Adrenal gland (tissue), 12 donors: ENCODE results near the gene ZNF681. TPM values are rescaled to one million over a fixed set of nuclear protein-coding genes. Genes with fewer than 3 reads are reported as not detected.

ENCODE experiments used
- DNase-seq, 7 donors: peaks; one replicate each; pipeline ENCODE4 v3.0.0-alpha.2; 2019 to 2020
- H3K27ac ChIP-seq, 5 donors: fragments of 200-600 bp; sonication (generic) in 4 of 5; 1 replicate in 3 of 5; 2 replicates in 2 of 5; pipeline versions ENCODE4 v1.5.1 to v1.8.0; 2016 to 2020; ENCODE audit warnings: mild to moderate bottlenecking in 1 of 5
- H3K27me3 ChIP-seq: fragments of 200-600 bp; 2 replicates; pipeline ENCODE4 v1.8.0; 2021
- H3K36me3 ChIP-seq, 2 donors: fragments of 200-600 bp; replicated peaks in 1 of 2; 1 replicate in 1 of 2; 2 replicates in 1 of 2; pipeline versions ENCODE4 v1.5.1 to v1.8.0; 2018 to 2022
- H3K4me1 ChIP-seq, 2 donors: fragments of 200-600 bp; replicated peaks in 1 of 2; 1 replicate in 1 of 2; 2 replicates in 1 of 2; pipeline versions ENCODE4 v1.5.1 to v1.8.0; 2018 to 2021
- H3K4me3 ChIP-seq, 4 donors: fragments of 200-600 bp; sonication (generic) in 3 of 4; one replicate each; pipeline ENCODE4 v1.5.1; 2016 to 2018
- H3K9me3 ChIP-seq, 3 donors: fragments of 200-600 bp; sonication (generic) in 1 of 3; replicated peaks in 1 of 3; 1 replicate in 2 of 3; 2 replicates in 1 of 3; pipeline versions ENCODE4 v1.5.1 to v1.8.0; 2016 to 2021
- POLR2A ChIP-seq, 2 donors: fragments of 450-650 bp; IDR thresholded peaks; one replicate each; pipeline ENCODE4 v1.6.1; 2017; ENCODE audit warnings: antibody characterized with exemption in 2 of 2, mild to moderate bottlenecking in 2 of 2, moderate library complexity in 1 of 2
- WGBS, 4 donors: extraction: QIAGEN DNeasy Blood & Tissue Kit in 2 of 4; methylation state at CpG; one replicate each; pipeline versions ENCODE4 v1.1.5 to v1.1.7; 2013 to 2017; 5-methylcytosine and 5-hydroxymethylcytosine counted together
- intact Hi-C, 2 donors: fragments of 100-400 bp; cut with DNase I; formaldehyde crosslinking; loops; one replicate each; pipeline versions ENCODE4 v1.14.1 to v1.15.0; 2022 to 2023
- polyA plus RNA-seq, 3 donors: library from polyadenylated mRNA; stranded (reverse); fragments of 200-250 nt in 2 of 3; fragments of 350-450 nt in 1 of 3; fragmentation: Illumina TruSeq in 1 of 3; extraction: RNeasy Lipid Tissue Mini Kit (QIAGEN cat#74804) in 1 of 3; gene quantifications; one replicate each; pipeline ENCODE4 v1.2.3, GENCODE V29; 2013 to 2014
- total RNA-seq, 9 donors: library from RNA; depleted of rRNA in 4 of 9; stranded (reverse); fragments of >200 nt in 4 of 9; fragments of 120-200 nt in 1 of 9; fragmentation: NEBNext Ultra II Directional in 1 of 9; extraction: Animal tissue kit (Norgen Biotek cat#: 25700) in 1 of 9; gene quantifications; one replicate each; pipeline versions ENCODE4 v1.1.0 to v1.2.4, GENCODE V29; 2013 to 2023
- TF ChIP-seq, protein P1 (sequence below), 6 experiments: fragments of 450-650 bp in 4 of 6; fragments of 200-600 bp in 2 of 6; sonication (generic) in 1 of 6; IDR thresholded peaks; 1 replicate in 5 of 6; 2 replicates in 1 of 6; pipeline versions ENCODE4 v1.5.1 to v1.8.0; 2016 to 2021; ENCODE audit warnings: antibody characterized with exemption in 6 of 6, mild to moderate bottlenecking in 2 of 6, moderate library complexity in 1 of 6
- donor health status: healthy with polysubstance abuse.
- donor health status: Bipolar disorder and iron deficiency.
- donor health status: DM: yes; HTN: yes; CAD: no.
- donor health status: DM: no; HTN: no; CAD: no.
- donor health status: DM: no; HTN: no; CAD: no.
- donor health status: DM: yes; HTN: yes; CAD: no.

ZNF681 gene
- total and polyA plus RNA-seq, 12 donors = 0.44 to 5.8 (median 1.7) TPM

- intact Hi-C loops = no loop called here
- H3K4me3 ChIP-seq = no peak overlapping the region
- no peaks in the 10 kb centered on the region for H3K36me3 ChIP-seq
- peak in 3 of 7 donors; percentile 36 to 42 (median 39) for DNase-seq
- H3K4me1 ChIP-seq = no peaks in the 10 kb centered on the region
- no peaks in the 10 kb centered on the region for H3K27me3 ChIP-seq
- no peaks in the 10 kb centered on the region for H3K9me3 ChIP-seq
- H3K27ac ChIP-seq = peak overlapping the region in 2 of 5 donors; percentile 1 to 51
- TF ChIP-seq POLR2A (IDR thresholded peaks at IDR 0.05) = no peak
- TF ChIP-seq, protein P1, sequence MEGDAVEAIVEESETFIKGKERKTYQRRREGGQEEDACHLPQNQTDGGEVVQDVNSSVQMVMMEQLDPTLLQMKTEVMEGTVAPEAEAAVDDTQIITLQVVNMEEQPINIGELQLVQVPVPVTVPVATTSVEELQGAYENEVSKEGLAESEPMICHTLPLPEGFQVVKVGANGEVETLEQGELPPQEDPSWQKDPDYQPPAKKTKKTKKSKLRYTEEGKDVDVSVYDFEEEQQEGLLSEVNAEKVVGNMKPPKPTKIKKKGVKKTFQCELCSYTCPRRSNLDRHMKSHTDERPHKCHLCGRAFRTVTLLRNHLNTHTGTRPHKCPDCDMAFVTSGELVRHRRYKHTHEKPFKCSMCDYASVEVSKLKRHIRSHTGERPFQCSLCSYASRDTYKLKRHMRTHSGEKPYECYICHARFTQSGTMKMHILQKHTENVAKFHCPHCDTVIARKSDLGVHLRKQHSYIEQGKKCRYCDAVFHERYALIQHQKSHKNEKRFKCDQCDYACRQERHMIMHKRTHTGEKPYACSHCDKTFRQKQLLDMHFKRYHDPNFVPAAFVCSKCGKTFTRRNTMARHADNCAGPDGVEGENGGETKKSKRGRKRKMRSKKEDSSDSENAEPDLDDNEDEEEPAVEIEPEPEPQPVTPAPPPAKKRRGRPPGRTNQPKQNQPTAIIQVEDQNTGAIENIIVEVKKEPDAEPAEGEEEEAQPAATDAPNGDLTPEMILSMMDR (IDR thresholded peaks at IDR 0.05) = no peak
- 68 to 70% (median 69%) methylated on average over 4 of the region's 4 CpGs for WGBS, 4 donors
These were observed 15.4 kb upstream of the ZNF681 start for GRCh38 chr19:23774106-23774505.

DNA sequence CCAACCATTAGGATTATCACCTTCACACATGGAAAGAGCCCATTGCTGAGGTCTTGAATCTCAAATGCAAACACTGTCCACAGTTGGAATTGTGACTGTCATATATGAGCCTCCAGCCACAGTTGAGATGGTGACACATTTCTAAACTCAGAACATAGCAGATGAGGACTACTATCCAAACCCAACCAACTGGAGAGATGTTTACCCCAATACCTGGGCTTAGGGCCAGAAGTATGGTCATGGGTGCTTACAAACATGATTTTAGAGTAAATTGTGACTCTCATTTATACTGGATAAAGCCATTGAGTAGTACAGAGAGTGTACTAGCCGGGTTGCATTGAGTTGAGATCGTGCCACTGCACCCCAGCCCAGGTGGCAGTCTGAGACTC is 14.0 kb upstream of the ZNF681 start:
- H3K4me1 ChIP-seq = no peaks in the 10 kb centered on the region
- WGBS, 4 donors = 89 to 100% (median 98%) methylated on average over 2 of the region's 2 CpGs
- intact Hi-C loops = no loop called here
- H3K27me3 ChIP-seq = no peaks in the 10 kb centered on the region
- no peaks in the 10 kb centered on the region for H3K9me3 ChIP-seq
- H3K36me3 ChIP-seq = no peaks in the 10 kb centered on the region
- H3K27ac ChIP-seq = peak overlapping the region in 1 of 5 donors; percentile 43
- no peak overlapping the region for H3K4me3 ChIP-seq
- no peak for DNase-seq
- TF ChIP-seq, protein P1 (IDR thresholded peaks at IDR 0.05) = no peak
- no peak for TF ChIP-seq POLR2A (IDR thresholded peaks at IDR 0.05)

DNA sequence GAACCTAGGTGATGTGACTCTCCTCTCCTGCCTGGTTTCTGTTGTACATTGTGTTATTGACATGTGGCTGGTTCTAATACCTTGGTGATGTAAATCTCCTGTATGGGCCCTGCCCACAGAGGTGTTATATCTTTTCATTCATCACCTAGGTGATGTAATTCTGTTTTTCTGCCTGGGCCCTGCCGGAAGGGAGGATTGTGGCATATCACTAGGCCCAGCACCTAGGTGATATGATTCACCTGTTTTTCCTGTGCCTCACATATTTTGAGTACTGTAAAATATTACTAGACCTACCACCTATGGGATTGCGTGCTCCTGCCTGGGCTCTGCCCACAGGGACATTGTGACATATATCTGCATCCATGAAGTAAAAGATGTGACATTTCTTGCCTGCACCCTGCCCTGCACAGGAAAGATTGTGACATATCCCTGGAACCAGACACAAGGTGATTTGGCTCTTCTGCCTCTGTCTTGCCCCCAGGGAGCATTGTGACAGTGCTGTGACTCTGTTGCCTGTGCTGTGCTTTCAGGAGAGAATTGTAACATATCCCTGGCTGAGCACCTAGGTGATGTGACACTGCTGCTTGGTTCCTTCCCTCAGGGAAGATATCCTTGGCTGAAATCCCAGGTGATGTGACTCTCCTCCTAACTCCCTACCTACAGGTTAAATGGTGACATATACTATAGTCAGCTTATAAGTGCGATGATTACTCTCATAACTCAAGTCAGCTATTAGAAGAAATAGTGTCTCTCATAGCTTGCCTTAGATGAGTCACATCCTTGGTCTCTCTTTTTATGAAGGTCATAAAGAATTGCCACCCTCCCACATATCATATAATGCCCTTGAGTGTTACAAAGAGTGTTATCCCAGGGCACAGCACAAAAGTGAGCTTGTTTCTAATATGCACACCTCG is 13.3 kb upstream of the ZNF681 start:
- no peaks in the 10 kb centered on the region for H3K4me1 ChIP-seq
- WGBS, 4 donors = 68 to 78% (median 75%) methylated on average over 4 of the region's 4 CpGs
- intact Hi-C loops = no loop called here
- DNase-seq = peak in 1 of 7 donors; percentile 12
- H3K4me3 ChIP-seq = no peak overlapping the region
- H3K27me3 ChIP-seq = no peaks in the 10 kb centered on the region
- H3K36me3 ChIP-seq = no peaks in the 10 kb centered on the region
- peak overlapping the region in 2 of 5 donors; percentile 19 to 43 for H3K27ac ChIP-seq
- TF ChIP-seq, protein P1 (IDR thresholded peaks at IDR 0.05) = no peak
- no peaks in the 10 kb centered on the region for H3K9me3 ChIP-seq

DNA sequence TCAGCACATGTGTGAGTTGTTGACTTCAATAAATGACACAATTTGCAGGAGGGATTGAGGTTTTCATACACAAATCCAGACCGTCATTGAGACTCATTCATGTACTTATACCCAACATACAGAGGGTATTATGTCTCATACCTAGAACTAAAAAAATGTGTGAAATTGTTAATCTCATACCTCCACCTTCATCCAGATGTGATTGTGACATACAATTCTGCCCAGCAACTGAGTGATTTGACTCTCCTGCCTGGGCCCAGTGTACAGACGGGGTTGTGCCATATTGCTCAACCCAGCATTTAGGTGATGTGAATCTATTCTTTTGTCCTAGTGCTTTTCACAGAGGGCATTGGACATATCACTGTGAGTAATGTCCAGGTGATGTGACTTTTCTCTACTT is 12.6 kb upstream of the ZNF681 start:
- TF ChIP-seq POLR2A (IDR thresholded peaks at IDR 0.05) = no peak
- TF ChIP-seq, protein P1 (IDR thresholded peaks at IDR 0.05) = no peak

More for the DNA sequence above, 12.6 kb upstream of the ZNF681 start:
- Histone ChIP-seq H3K4me1 (no peaks in the 10 kb centered on the region), H3K36me3 (no peaks in the 10 kb centered on the region), H3K4me3 (no peak overlapping the region), H3K27me3 (no peaks in the 10 kb centered on the region), H3K9me3 (no peaks in the 10 kb centered on the region), H3K27ac (peak overlapping the region in 2 of 5 donors; percentile 19 to 20)
- WGBS, 4 donors = 88 to 98% (median 91%) methylated on average over 2 of the region's 2 CpGs
- intact Hi-C loops = no loop called here
- no peak for DNase-seq
